A673 (cell line): ENCODE measurements around the gene C5orf15. TPM values are rescaled to one million over a fixed set of nuclear protein-coding genes. Genes with fewer than 3 reads are reported as not detected.

Experiments
- BruUV-seq: library from RNA; stranded (reverse); fragments of 400-500 nt; replicated peaks from 2 replicates; lab custom pipeline; 2021; lab: Mats Ljungman, UMichigan
- CTCF ChIA-PET: fragments of 300-600 bp; sonication (Branson Sonifier 250); formaldehyde crosslinking; loops from one replicate; lab custom pipeline; 2022; ENCODE audit warnings: antibody characterized with exemption; lab: Charles Lee
- POLR2A ChIA-PET: fragments of 300-600 bp; sonication (Branson Sonifier 250); formaldehyde crosslinking; loops from one replicate; lab custom pipeline; 2022; ENCODE audit warnings: antibody characterized with exemption; ENCODE audit not compliant: low non-redundant PET; lab: Charles Lee
- DNase-seq: peaks from one replicate; pipeline ENCODE4 v3.0.0-alpha.2; 2015; ENCODE audit warnings: low spot score
- H3K27ac ChIP-seq: fragments of 200-600 bp; sonication (generic); 2 replicates; pipeline ENCODE4 v1.5.1; 2016; ENCODE audit warnings: mixed run types, low read depth, mild to moderate bottlenecking, mixed read lengths, antibody characterized with exemption, low read length; ENCODE audit not compliant: poor library complexity, severe bottlenecking
- H3K27me3 ChIP-seq: fragments of 200-600 bp; sonication (generic); replicated peaks from 2 replicates; pipeline ENCODE4 v1.6.1; 2017; ENCODE audit warnings: mixed run types, low read depth, mild to moderate bottlenecking, mixed read lengths, antibody characterized with exemption, low read length; ENCODE audit not compliant: insufficient read depth, poor library complexity
- H3K36me3 ChIP-seq: fragments of 200-600 bp; sonication (generic); 2 replicates; pipeline ENCODE4 v1.6.1; 2016; ENCODE audit warnings: mixed run types, mild to moderate bottlenecking, mixed read lengths, antibody characterized with exemption, low read length; ENCODE audit not compliant: insufficient read depth, poor library complexity, severe bottlenecking
- H3K4me1 ChIP-seq: fragments of 200-600 bp; sonication (generic); 2 replicates; pipeline ENCODE4 v1.6.1; 2017; ENCODE audit warnings: mixed run types, mild to moderate bottlenecking, mixed read lengths, antibody characterized with exemption, low read length; ENCODE audit not compliant: insufficient read depth, poor library complexity, severe bottlenecking
- H3K4me3 ChIP-seq: fragments of 200-600 bp; sonication (generic); 2 replicates; pipeline ENCODE4 v1.5.1; 2016; ENCODE audit warnings: low read depth, mixed run types, mild to moderate bottlenecking, mixed read lengths, low read length; ENCODE audit not compliant: poor library complexity, severe bottlenecking
- H3K9me3 ChIP-seq: fragments of 200-600 bp; sonication (generic); 2 replicates; pipeline ENCODE4 v1.6.1; 2016; ENCODE audit warnings: mixed run types, low read depth, mild to moderate bottlenecking, mixed read lengths, antibody characterized with exemption, low read length; ENCODE audit not compliant: poor library complexity, severe bottlenecking
- EZH2 ChIP-seq: fragments of 200-600 bp; sonication (generic); IDR thresholded peaks from 2 replicates; pipeline ENCODE4 v1.6.1; 2017; ENCODE audit warnings: borderline replicate concordance, low read depth, mild to moderate bottlenecking, mixed read lengths, antibody characterized with exemption, low read length; ENCODE audit not compliant: poor library complexity, severe bottlenecking
- intact Hi-C: fragments of 100-400 bp; cut with micrococcal nuclease; formaldehyde crosslinking; loops from one replicate; pipeline ENCODE4 v1.10.0; 2022; ENCODE audit not compliant: unreplicated experiment
- total RNA-seq: library from RNA; stranded (reverse); gene quantifications from 2 replicates; pipeline ENCODE4 v1.2.3, GENCODE V29; 2021
- TF ChIP-seq, protein P1 (sequence below): fragments of 300-800, 200-600 bp; sonication (generic); conservative IDR thresholded peaks from 2 replicates; pipeline ENCODE4 v1.5.1; 2017; ENCODE audit warnings: low read depth, mild to moderate bottlenecking, antibody characterized with exemption, low read length, moderate library complexity, mixed read lengths

Gene C5orf15
- total RNA-seq, 1 experiment from 2014 or later = 40.8 TPM

DNA sequence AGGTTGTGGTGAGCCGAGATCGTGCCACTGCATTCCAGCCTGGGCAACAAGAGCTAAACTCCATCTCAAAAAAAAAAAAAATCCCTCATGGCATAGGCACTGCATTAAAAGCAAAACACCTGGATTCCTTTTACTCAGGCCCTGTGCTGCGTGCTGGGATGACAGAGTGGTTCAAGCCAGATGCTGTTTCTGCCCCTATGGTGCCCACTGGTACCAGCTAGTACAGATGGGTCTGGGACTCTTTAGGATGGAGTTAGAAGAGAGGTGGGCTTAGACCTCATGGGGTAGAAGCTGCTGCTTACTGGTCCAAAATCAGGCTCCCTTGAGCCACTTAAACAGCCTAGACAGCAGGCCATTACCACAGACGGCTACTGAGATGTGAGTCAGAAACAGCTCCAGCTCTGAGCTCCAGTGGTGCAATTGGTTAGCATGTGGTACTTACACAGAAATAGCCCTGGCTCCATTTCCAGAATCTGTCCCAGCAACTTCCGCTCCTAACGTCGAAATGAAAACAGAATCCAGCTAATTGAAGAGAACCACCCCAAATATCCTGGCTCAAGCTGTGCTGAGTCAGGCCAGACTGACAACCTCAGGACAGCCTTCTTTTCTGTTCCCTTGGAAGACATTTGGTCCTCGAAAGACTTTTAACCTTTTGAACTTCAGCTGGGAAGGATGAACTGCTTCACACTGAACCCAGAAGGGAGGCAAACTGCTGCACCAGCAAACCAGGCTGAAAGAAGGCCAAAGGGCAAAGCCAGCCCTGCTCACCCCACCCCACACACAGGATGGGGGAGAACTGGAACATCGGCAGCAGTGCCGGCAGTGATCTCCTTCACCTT lies 15.5 kb downstream of the C5orf15 start:
- Histone ChIP-seq H3K27me3 (no peaks in the 10 kb centered on the region), H3K4me3 (no peak overlapping the region), H3K27ac (no peak overlapping the region), H3K9me3 (no peaks in the 10 kb centered on the region), H3K4me1 (no peaks in the 10 kb centered on the region), H3K36me3 (peaks cover 35% of the 10 kb centered on the region)
- ChIA-PET CTCF (interaction anchor here (0.6 kb wide), 1 partner anchor 532 kb away, joined by 4 read pairs; no protein-coding TSS in a partner anchor), POLR2A (no interaction called here)
- DNase-seq = no peak
- intact Hi-C loops = no loop called here
- no TSS peak for BruUV-seq
- TF ChIP-seq EZH2 = no peak
- TF ChIP-seq, protein P1, sequence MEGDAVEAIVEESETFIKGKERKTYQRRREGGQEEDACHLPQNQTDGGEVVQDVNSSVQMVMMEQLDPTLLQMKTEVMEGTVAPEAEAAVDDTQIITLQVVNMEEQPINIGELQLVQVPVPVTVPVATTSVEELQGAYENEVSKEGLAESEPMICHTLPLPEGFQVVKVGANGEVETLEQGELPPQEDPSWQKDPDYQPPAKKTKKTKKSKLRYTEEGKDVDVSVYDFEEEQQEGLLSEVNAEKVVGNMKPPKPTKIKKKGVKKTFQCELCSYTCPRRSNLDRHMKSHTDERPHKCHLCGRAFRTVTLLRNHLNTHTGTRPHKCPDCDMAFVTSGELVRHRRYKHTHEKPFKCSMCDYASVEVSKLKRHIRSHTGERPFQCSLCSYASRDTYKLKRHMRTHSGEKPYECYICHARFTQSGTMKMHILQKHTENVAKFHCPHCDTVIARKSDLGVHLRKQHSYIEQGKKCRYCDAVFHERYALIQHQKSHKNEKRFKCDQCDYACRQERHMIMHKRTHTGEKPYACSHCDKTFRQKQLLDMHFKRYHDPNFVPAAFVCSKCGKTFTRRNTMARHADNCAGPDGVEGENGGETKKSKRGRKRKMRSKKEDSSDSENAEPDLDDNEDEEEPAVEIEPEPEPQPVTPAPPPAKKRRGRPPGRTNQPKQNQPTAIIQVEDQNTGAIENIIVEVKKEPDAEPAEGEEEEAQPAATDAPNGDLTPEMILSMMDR = no peak

DNA sequence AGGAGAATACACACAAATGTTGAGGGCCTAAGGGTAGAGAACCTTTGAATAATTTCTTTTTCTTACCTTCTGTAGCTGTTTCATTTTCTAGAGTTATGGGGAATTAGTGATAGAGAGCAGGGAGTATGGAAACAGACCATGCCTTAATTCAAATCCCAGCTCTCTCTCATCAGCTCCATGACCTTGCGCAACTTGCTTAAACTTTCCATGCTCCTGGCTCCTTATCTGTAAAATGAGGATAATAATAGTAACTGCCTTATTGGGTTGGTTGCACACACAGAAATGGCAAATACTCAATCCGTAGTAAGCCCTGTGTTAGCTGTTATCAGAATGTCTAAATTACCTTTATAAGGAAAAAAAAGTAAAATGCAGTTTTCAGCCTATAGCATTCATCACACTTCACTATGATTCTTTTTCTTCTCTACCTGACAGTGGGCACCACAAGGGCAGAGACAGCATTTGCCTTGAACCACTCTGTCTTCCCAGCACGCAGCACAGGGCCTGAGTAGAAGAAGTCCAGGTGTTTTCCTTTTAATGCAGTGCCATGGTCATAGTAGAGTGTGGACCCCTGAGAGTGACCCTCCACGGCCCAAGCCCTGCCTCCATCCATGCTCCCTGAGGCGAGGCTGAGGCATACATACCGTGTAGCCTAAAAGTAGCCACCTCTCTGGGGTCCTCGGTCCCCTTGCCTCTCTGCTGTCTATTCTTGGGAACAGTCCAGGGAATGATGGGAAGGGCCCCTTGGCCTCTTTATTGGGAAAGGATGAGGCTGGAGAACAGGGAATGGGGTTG lies 17.4 kb downstream of the C5orf15 start:
- TF ChIP-seq, protein P1 = no peak
- TF ChIP-seq EZH2 = no peak
- no peaks in the 10 kb centered on the region for H3K27me3 ChIP-seq
- no peak overlapping the region for H3K4me3 ChIP-seq
- no TSS peak for BruUV-seq
- intact Hi-C loops = no loop called here
- CTCF ChIA-PET = interaction anchor here (0.5 kb wide), 1 partner anchor 151 kb away, joined by 3 read pairs; no protein-coding TSS in a partner anchor
- DNase-seq = no peak
- H3K4me1 ChIP-seq = no peaks in the 10 kb centered on the region
- no peaks in the 10 kb centered on the region for H3K9me3 ChIP-seq
- POLR2A ChIA-PET = no interaction called here
- no peak overlapping the region for H3K27ac ChIP-seq
- peaks cover 16% of the 10 kb centered on the region for H3K36me3 ChIP-seq

DNA sequence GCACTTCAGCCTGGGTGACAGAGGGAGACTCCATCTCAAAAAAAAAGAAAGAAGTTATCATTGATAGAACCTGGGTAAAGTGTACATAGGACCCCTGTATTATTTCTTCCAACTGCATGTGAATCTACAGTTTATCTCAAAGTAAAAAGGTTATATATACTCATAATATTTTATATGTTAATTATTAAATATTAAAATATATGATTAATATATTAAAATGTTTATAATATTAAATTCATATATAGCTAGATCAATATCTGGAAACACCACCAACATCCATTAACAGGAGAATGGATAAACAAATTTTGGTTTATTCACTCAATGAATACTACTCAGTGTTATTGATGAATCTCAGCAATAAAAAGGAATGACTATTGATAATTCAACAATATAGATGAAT lies 19.7 kb downstream of the C5orf15 start:
- intact Hi-C loops = loop anchor here (10.0 kb wide), 1 partner anchor 194 kb away; no protein-coding TSS in a partner anchor
- no peak for DNase-seq
- Histone ChIP-seq H3K27ac (no peak overlapping the region), H3K9me3 (no peaks in the 10 kb centered on the region), H3K4me3 (no peak overlapping the region), H3K27me3 (no peaks in the 10 kb centered on the region), H3K4me1 (no peaks in the 10 kb centered on the region), H3K36me3 (no peaks in the 10 kb centered on the region)
- ChIA-PET CTCF (no interaction called here), POLR2A (interaction anchor here (0.7 kb wide), 1 partner anchor 50 kb away, joined by 3 read pairs; no protein-coding TSS in a partner anchor)
- TF ChIP-seq, protein P1 = no peak
- no peak for TF ChIP-seq EZH2
- no TSS peak for BruUV-seq
